HepG2 (cell line): ENCODE results near the gene KCNA4. TPM values are rescaled to one million over a fixed set of nuclear protein-coding genes. Genes with fewer than 3 reads are reported as not detected.

ENCODE experiments used
- ATAC-seq: fragments of 200-7000 bp; cut with Tn5 transposase; 3 replicates; pipeline ENCODE4 v1.9.1; 2020; ENCODE audit warnings: mild to moderate bottlenecking, moderate library complexity
- BruUV-seq: library from RNA; stranded (reverse); fragments of 400-500 nt; replicated peaks from 2 replicates; lab custom pipeline; 2021; lab: Mats Ljungman, UMichigan
- CTCF ChIA-PET: fragments of 300-600 bp; formaldehyde crosslinking; extraction: SDS; loops from one replicate; lab custom pipeline; 2021; ENCODE audit warnings: low total read pairs, inconsistent platforms, low intra/inter-chr PET ratio; lab: Yijun Ruan, JAX
- POLR2A ChIA-PET: fragments of 350-600 bp; sonication (Branson Sonifier 250); formaldehyde crosslinking; loops from one replicate; lab custom pipeline; 2020; ENCODE audit warnings: antibody characterized with exemption, inconsistent platforms; lab: Yijun Ruan, JAX
- DNase-seq: peaks from one replicate; pipeline ENCODE4 v3.0.0-alpha.2; 2015; ENCODE audit warnings: low spot score
- FAIRE-seq: peaks from 3 replicates; lab custom pipeline; 2011; peaks lifted over from hg19 to GRCh38; lab: Jason Lieb, UNC
- H2AFZ ChIP-seq: one replicate; pipeline ENCODE4 v1.6.1; 2011; ENCODE audit warnings: low read length, inconsistent platforms
- H3K27ac ChIP-seq: fragments of 300-600 bp; 3 replicates; pipeline ENCODE4 v1.8.0; 2011; ENCODE audit warnings: mixed run types, mild to moderate bottlenecking, mixed read lengths, low read length, inconsistent platforms; ENCODE audit not compliant: insufficient read depth; ENCODE audit errors: extremely low read length
- H3K27me3 ChIP-seq, 2 experiments: fragments of 200-600 bp in 1 of 2; 2 replicates in 1 of 2; 3 replicates in 1 of 2; pipeline versions ENCODE4 v1.6.0 to v1.8.0; 2011; ENCODE audit warnings: low read length in 2 of 2, mild to moderate bottlenecking in 2 of 2, moderate library complexity in 2 of 2, inconsistent platforms in 1 of 2; ENCODE audit not compliant: insufficient read depth in 2 of 2, control insufficient read depth in 1 of 2
- H3K36me3 ChIP-seq, 2 experiments: fragments of 200-600 bp in 1 of 2; replicated peaks in 1 of 2; 2 replicates in 1 of 2; 3 replicates in 1 of 2; pipeline versions ENCODE4 v1.5.1 to v1.8.0; 2011; ENCODE audit warnings: low read length in 2 of 2, inconsistent platforms in 1 of 2; ENCODE audit not compliant: insufficient read depth in 2 of 2, control insufficient read depth in 1 of 2
- H3K4me1 ChIP-seq: 2 replicates; pipeline ENCODE4 v1.5.1; 2012; ENCODE audit warnings: low read length, inconsistent platforms; ENCODE audit not compliant: insufficient read depth
- H3K4me2 ChIP-seq: 2 replicates; pipeline ENCODE4 v1.6.0; 2011; ENCODE audit warnings: low read depth, low read length, inconsistent platforms
- H3K4me3 ChIP-seq, 3 experiments: fragments of 200-600 bp in 1 of 3; sonication (generic), shearing (Covaris generic) in 1 of 3; replicated peaks in 1 of 3; 2 replicates each; pipeline ENCODE4 v1.5.1; 2011 to 2016; ENCODE audit warnings: low read length in 3 of 3, inconsistent platforms in 2 of 3, low read depth in 2 of 3, mild to moderate bottlenecking in 2 of 3, control low read depth in 1 of 3, mixed read lengths in 1 of 3; ENCODE audit not compliant: insufficient read depth in 1 of 3
- H3K79me2 ChIP-seq: one replicate; pipeline ENCODE4 v1.6.1; 2011; ENCODE audit warnings: low read length, inconsistent platforms; ENCODE audit not compliant: insufficient read depth
- H3K9ac ChIP-seq: 2 replicates; pipeline ENCODE4 v1.6.0; 2011; ENCODE audit warnings: mild to moderate bottlenecking, low read depth, low read length, inconsistent platforms; ENCODE audit not compliant: insufficient read depth
- H3K9me3 ChIP-seq: 2 replicates; pipeline ENCODE4 v1.5.1; 2012; ENCODE audit warnings: mild to moderate bottlenecking, low read length
- H4K20me1 ChIP-seq: 2 replicates; pipeline ENCODE4 v1.6.0; 2011; ENCODE audit warnings: inconsistent platforms, mild to moderate bottlenecking, low read length, moderate library complexity; ENCODE audit not compliant: insufficient read depth
- DMAP1 ChIP-seq: IDR thresholded peaks from 2 replicates; pipeline ENCODE4 v1.6.1; 2016
- ELF1 ChIP-seq: sonication (generic); formaldehyde crosslinking; IDR thresholded peaks from 2 replicates; pipeline ENCODE4 v1.4.0; 2020; ENCODE audit warnings: missing genetic modification reagents
- HOXA5 ChIP-seq: sonication (generic); formaldehyde crosslinking; IDR thresholded peaks from 2 replicates; pipeline ENCODE4 v1.4.0; 2020; ENCODE audit warnings: missing genetic modification reagents
- JUNB ChIP-seq: sonication (generic); formaldehyde crosslinking; IDR thresholded peaks from 2 replicates; pipeline ENCODE4 v1.8.0; 2022; ENCODE audit warnings: missing genetic modification reagents, mild to moderate bottlenecking, borderline replicate concordance
- REPIN1 ChIP-seq: sonication (generic); formaldehyde crosslinking; IDR thresholded peaks from 2 replicates; pipeline ENCODE4 v1.8.0; 2022; ENCODE audit warnings: missing genetic modification reagents, low read depth, mild to moderate bottlenecking, borderline replicate concordance
- SIX1 ChIP-seq: sonication (generic); formaldehyde crosslinking; IDR thresholded peaks from 2 replicates; pipeline ENCODE4 v1.4.0; 2020; ENCODE audit warnings: missing genetic modification reagents, borderline replicate concordance
- ZNF251 ChIP-seq: sonication (generic); formaldehyde crosslinking; IDR thresholded peaks from 2 replicates; pipeline ENCODE4 v1.9.0; 2021; ENCODE audit warnings: mild to moderate bottlenecking, missing genetic modification reagents
- ZNF451 ChIP-seq: sonication (generic); formaldehyde crosslinking; IDR thresholded peaks from 2 replicates; pipeline ENCODE4 v1.5.0; 2020; ENCODE audit warnings: mild to moderate bottlenecking, missing genetic modification reagents
- ZNF552 ChIP-seq: sonication (generic); formaldehyde crosslinking; IDR thresholded peaks from 2 replicates; pipeline ENCODE4 v1.9.0; 2022; ENCODE audit warnings: missing genetic modification reagents, mild to moderate bottlenecking, borderline replicate concordance
- ZNF790 ChIP-seq: sonication (generic); formaldehyde crosslinking; IDR thresholded peaks from 2 replicates; pipeline ENCODE4 v1.8.0; 2022; ENCODE audit warnings: missing genetic modification reagents, mild to moderate bottlenecking, borderline replicate concordance
- ZNF850 ChIP-seq: sonication (generic); formaldehyde crosslinking; conservative IDR thresholded peaks from 2 replicates; pipeline ENCODE4 v1.9.0; 2021; ENCODE audit warnings: mild to moderate bottlenecking, missing genetic modification reagents
- WGBS: methylation state at CpG from one replicate; pipeline ENCODE4 v1.1.6; 2017; ENCODE audit warnings: low lambda C conversion rate; 5-methylcytosine and 5-hydroxymethylcytosine counted together
- in situ Hi-C: cut with HindIII; loops from 2 replicates; pipeline ENCODE4 v1.10.0; 2017; ENCODE audit warnings: low pct_unique_long_range_greater_than_20kb; ENCODE audit not compliant: extremely low pct_ligation_motif_present
- intact Hi-C: fragments of 100-400 bp; cut with micrococcal nuclease; formaldehyde crosslinking; loops from one replicate; pipeline ENCODE4 v1.10.0; 2022; ENCODE audit not compliant: unreplicated experiment
- polyA plus RNA-seq, 8 experiments: library from polyadenylated mRNA; depleted of rRNA in 3 of 8; stranded (reverse) in 7 of 8; unstranded in 1 of 8; fragments of >200 nt; fragmentation: Illumina TruSeq in 4 of 8; extraction: Trizol in 4 of 8; gene quantifications; 2 replicates each; pipeline versions ENCODE4 v1.2.1 to v1.2.3, GENCODE V29; 2011 to 2016; ENCODE audit warnings: low read depth in 4 of 8, missing spikeins in 1 of 8, mixed read lengths in 1 of 8; ENCODE audit not compliant: insufficient read depth in 1 of 8
- total RNA-seq, 5 experiments: library from RNA; depleted of rRNA; stranded (reverse); fragments of >200 nt; fragmentation: Illumina TruSeq; extraction: Trizol; gene quantifications; 2 replicates each; pipeline ENCODE4 v1.2.3, GENCODE V29; 2016; ENCODE audit warnings: low read depth in 1 of 5
- TF ChIP-seq, protein P1 (sequence below): sonication (generic); formaldehyde crosslinking; IDR thresholded peaks from 2 replicates; pipeline ENCODE4 v1.4.0; 2020; ENCODE audit warnings: mild to moderate bottlenecking, low read depth, missing genetic modification reagents
- TF ChIP-seq, protein P2 (sequence below): sonication (generic); formaldehyde crosslinking; IDR thresholded peaks from 2 replicates; pipeline ENCODE4 v1.4.0; 2020; ENCODE audit warnings: mild to moderate bottlenecking, missing genetic modification reagents
- TF ChIP-seq, protein P3 (sequence below): IDR thresholded peaks from 2 replicates; pipeline ENCODE4 v1.6.1; 2016; ENCODE audit warnings: low read depth, missing genetic modification reagents, missing compliant biosample characterization

KCNA4 gene
- total and polyA plus RNA-seq, 2 of the 13 experiments (the other 11 are each of a cell fraction or from before 2014, with no cell fraction given), result not detected

DNA sequence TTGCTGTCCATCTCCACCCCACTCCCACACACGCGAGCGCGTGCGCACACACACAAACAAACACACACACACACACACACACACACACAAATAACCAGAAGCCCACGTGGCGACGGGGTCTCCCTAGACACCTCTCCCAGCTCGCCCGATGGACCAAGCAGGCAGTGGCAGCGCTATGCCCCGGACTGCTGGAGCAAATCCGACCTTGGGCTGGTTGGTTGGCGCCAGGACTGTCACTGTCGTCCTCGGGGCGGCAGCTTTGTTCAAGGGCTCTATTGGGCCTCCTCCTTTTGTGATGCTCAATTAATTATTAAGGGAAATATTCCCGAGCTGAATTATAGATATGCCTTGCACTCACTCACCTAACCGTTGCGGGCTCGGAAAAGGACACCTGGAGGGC, 1.7 kb upstream of the KCNA4 start:
- intact Hi-C loops (no loop called here), in situ Hi-C loops (no loop called here)
- 39% methylated on average over 14 of the region's 21 CpGs for WGBS
- no peak overlapping the region for H3K4me3 ChIP-seq
- no peak overlapping the region for H2AFZ ChIP-seq
- H3K27me3 ChIP-seq, result peaks cover 0 to 4% of the 10 kb centered on the region in 2 experiments; a peak in 1 of 5 replicates
- BruUV-seq, result no TSS peak
- no peak for DNase-seq
- no peak for ATAC-seq
- no peaks in the 10 kb centered on the region for H3K4me1 ChIP-seq
- CTCF ChIA-PET, result no interaction called here
- FAIRE-seq, result no peak
- H3K9me3 ChIP-seq, result no peaks in the 10 kb centered on the region
- H3K9ac ChIP-seq, result no peak overlapping the region
- no peaks in the 10 kb centered on the region for H3K79me2 ChIP-seq
- POLR2A ChIA-PET, result no interaction called here
- no peak overlapping the region for H3K27ac ChIP-seq
- H3K4me2 ChIP-seq, result no peak overlapping the region
- no peaks in the 10 kb centered on the region for H3K36me3 ChIP-seq
- H4K20me1 ChIP-seq, result no peaks in the 10 kb centered on the region
- TF ChIP-seq ELF1 (CRISPR knock-in tag) (no peak), ZNF790 (no peak), ZNF251 (CRISPR knock-in tag) (no peak), REPIN1 (CRISPR knock-in tag) (no peak), SIX1 (CRISPR knock-in tag) (no peak), ZNF451 (no peak), DMAP1 (CRISPR knock-in tag) (no peak), HOXA5 (CRISPR knock-in tag) (no peak), ZNF552 (CRISPR knock-in tag) (no peak), ZNF850 (CRISPR knock-in tag) (no peak), JUNB (CRISPR knock-in tag) (no peak)
- TF ChIP-seq, protein P1, sequence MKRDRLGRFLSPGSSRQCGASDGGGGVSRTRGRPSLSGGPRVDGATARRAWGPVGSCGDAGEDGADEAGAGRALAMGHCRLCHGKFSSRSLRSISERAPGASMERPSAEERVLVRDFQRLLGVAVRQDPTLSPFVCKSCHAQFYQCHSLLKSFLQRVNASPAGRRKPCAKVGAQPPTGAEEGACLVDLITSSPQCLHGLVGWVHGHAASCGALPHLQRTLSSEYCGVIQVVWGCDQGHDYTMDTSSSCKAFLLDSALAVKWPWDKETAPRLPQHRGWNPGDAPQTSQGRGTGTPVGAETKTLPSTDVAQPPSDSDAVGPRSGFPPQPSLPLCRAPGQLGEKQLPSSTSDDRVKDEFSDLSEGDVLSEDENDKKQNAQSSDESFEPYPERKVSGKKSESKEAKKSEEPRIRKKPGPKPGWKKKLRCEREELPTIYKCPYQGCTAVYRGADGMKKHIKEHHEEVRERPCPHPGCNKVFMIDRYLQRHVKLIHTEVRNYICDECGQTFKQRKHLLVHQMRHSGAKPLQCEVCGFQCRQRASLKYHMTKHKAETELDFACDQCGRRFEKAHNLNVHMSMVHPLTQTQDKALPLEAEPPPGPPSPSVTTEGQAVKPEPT, result no peak
- TF ChIP-seq, protein P2, sequence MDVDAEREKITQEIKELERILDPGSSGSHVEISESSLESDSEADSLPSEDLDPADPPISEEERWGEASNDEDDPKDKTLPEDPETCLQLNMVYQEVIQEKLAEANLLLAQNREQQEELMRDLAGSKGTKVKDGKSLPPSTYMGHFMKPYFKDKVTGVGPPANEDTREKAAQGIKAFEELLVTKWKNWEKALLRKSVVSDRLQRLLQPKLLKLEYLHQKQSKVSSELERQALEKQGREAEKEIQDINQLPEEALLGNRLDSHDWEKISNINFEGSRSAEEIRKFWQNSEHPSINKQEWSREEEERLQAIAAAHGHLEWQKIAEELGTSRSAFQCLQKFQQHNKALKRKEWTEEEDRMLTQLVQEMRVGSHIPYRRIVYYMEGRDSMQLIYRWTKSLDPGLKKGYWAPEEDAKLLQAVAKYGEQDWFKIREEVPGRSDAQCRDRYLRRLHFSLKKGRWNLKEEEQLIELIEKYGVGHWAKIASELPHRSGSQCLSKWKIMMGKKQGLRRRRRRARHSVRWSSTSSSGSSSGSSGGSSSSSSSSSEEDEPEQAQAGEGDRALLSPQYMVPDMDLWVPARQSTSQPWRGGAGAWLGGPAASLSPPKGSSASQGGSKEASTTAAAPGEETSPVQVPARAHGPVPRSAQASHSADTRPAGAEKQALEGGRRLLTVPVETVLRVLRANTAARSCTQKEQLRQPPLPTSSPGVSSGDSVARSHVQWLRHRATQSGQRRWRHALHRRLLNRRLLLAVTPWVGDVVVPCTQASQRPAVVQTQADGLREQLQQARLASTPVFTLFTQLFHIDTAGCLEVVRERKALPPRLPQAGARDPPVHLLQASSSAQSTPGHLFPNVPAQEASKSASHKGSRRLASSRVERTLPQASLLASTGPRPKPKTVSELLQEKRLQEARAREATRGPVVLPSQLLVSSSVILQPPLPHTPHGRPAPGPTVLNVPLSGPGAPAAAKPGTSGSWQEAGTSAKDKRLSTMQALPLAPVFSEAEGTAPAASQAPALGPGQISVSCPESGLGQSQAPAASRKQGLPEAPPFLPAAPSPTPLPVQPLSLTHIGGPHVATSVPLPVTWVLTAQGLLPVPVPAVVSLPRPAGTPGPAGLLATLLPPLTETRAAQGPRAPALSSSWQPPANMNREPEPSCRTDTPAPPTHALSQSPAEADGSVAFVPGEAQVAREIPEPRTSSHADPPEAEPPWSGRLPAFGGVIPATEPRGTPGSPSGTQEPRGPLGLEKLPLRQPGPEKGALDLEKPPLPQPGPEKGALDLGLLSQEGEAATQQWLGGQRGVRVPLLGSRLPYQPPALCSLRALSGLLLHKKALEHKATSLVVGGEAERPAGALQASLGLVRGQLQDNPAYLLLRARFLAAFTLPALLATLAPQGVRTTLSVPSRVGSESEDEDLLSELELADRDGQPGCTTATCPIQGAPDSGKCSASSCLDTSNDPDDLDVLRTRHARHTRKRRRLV, result no peak
- TF ChIP-seq, protein P3, sequence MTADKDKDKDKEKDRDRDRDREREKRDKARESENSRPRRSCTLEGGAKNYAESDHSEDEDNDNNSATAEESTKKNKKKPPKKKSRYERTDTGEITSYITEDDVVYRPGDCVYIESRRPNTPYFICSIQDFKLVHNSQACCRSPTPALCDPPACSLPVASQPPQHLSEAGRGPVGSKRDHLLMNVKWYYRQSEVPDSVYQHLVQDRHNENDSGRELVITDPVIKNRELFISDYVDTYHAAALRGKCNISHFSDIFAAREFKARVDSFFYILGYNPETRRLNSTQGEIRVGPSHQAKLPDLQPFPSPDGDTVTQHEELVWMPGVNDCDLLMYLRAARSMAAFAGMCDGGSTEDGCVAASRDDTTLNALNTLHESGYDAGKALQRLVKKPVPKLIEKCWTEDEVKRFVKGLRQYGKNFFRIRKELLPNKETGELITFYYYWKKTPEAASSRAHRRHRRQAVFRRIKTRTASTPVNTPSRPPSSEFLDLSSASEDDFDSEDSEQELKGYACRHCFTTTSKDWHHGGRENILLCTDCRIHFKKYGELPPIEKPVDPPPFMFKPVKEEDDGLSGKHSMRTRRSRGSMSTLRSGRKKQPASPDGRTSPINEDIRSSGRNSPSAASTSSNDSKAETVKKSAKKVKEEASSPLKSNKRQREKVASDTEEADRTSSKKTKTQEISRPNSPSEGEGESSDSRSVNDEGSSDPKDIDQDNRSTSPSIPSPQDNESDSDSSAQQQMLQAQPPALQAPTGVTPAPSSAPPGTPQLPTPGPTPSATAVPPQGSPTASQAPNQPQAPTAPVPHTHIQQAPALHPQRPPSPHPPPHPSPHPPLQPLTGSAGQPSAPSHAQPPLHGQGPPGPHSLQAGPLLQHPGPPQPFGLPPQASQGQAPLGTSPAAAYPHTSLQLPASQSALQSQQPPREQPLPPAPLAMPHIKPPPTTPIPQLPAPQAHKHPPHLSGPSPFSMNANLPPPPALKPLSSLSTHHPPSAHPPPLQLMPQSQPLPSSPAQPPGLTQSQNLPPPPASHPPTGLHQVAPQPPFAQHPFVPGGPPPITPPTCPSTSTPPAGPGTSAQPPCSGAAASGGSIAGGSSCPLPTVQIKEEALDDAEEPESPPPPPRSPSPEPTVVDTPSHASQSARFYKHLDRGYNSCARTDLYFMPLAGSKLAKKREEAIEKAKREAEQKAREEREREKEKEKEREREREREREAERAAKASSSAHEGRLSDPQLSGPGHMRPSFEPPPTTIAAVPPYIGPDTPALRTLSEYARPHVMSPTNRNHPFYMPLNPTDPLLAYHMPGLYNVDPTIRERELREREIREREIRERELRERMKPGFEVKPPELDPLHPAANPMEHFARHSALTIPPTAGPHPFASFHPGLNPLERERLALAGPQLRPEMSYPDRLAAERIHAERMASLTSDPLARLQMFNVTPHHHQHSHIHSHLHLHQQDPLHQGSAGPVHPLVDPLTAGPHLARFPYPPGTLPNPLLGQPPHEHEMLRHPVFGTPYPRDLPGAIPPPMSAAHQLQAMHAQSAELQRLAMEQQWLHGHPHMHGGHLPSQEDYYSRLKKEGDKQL (CRISPR knock-in tag), result no peak
